Stimulated activated CD8-positive, alpha-beta memory T cell treated with anti-CD3 and anti-CD28 coated beads, Interleukin-12 subunit alpha, Interleukin-12 subunit beta, amount 100 ng/mL, for 24 hours (primary cell): Measurements from ENCODE around the gene KCNJ18.
"Not testable (repeated sequence)": the region's sequence is repeated elsewhere in the genome, so short reads cannot be mapped to it uniquely, and the experiment has no call there.

ENCODE experiments used
- DNase-seq: peaks from one replicate; pipeline ENCODE4 v3.0.0-alpha.2; 2020; ENCODE audit errors: extremely low read depth

KCNJ18 gene

GRCh38 chr17:21691883-21692703 lies at the start of gene KCNJ18:
TSS of gene KCNJ18 (plus strand) at chr17:21692523. CDS start at chr17:21702787, 10,264 bp downstream.
- DNase-seq: not testable (repeated sequence)

DNA sequence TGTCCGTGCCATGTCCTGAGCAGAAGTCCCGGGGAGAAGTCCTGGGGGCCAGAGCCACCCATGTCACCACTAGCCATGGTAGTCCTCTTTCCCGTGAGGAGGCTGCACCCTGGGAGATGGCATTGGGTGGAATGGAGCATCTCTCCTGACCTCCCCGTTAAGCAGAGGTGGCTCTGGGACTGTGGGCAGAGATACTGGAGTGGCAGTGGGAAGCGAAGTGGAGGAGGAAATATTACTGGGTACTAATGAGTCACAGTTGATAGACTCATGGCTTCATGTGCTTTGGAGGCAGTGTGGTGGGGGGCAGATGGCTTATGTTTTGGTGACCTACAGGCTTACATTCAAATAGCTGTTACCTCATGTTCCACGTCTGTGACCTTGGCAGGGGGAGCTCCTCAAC lies 44.2 kb upstream of the KCNJ18 start:
- not testable (repeated sequence) for DNase-seq

GRCh38 chr17:21650043-21650442 lies 42.3 kb upstream of the KCNJ18 start:
- DNase-seq: not testable (repeated sequence)

DNA sequence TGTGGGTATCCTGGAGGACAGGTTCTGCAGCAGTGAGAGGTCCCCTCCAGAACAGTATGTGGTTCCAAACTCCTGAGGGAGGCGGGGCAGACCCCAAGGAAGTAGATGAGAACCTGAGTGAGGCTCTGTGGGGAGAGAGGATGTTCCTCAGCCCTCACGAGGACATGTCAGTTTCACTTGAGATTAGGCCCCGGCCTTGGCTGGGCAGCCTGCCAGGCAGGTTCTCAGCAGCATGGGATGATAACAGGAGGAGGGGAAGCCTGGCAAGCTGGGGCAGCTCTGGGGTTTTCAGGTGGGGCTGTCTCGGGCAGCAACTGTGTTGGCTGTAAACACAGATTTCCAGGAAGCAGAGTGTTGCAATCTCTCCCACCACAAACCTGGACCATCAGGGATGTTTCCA lies 40.3 kb upstream of the KCNJ18 start:
- DNase-seq: not testable (repeated sequence)

DNA sequence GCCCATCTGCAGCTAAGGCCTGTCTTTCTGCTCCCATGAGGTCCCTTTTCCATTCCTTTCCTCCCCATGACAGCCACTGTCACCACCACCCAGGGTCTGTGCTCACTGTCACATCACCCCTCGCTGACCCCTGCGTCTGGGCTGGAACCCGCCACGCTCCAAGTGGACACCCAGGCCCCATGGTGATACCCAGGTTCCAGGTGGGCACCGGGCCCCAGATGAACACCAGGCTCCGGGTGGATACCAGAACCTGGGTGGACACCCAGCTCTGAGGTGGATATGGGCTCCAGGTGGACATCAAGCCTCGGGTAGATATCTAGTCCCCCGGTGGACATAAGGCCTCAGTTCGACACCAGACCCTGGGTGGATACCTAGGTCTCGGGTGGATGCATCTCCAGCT lies 39.1 kb upstream of the KCNJ18 start:
- not testable (repeated sequence) for DNase-seq

GRCh38 chr17:21656518-21657309 lies 35.6 kb upstream of the KCNJ18 start:
- not testable (repeated sequence) for DNase-seq

- DNase-seq: not testable (repeated sequence)
Observed at GRCh38 chr17:21659635-21660034, 32.7 kb upstream of the KCNJ18 start.

GRCh38 chr17:21661455-21661854 lies 30.9 kb upstream of the KCNJ18 start:
- DNase-seq: not testable (repeated sequence)

- DNase-seq: not testable (repeated sequence)
Observed at GRCh38 chr17:21663166-21663565, 29.2 kb upstream of the KCNJ18 start.

DNA sequence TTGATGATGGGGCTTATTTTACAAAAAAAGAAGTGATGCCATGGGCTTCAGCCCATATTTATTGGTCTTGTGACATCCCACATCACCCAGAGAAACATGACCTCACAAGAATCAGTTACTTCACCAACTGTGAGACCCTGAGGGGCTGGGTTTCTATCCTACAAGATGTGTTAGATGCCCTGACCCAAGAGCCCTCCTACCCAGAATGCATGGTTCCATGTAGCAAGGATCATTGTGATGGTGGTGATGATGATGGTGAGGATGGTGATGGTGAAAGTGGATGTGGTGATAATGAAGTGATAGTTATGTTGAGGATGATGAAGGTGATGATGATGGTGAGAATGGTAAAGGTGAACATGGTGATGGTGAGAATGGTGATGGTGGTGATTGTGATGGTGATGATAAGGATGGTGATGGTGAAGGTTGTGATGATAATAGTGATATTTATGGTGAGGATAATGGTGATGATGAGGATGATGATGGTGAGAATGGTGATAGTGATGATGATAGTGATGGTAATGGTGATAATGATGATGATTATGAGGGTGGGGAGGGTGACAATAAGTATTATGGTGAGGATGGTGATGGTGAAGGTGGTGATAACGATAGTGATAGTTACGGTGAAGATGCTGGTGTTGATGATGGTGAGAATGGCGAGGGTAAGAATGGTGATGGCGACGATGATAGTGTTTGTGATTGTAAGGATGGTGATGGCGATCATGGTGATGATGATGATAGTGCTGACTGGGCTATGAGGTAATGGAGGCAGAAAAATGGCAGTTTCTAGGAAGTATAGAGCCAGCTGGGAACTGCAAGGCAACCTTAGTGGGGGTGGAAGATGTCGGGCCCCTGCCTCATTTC lies 28.5 kb upstream of the KCNJ18 start:
- not testable (repeated sequence) for DNase-seq

DNA sequence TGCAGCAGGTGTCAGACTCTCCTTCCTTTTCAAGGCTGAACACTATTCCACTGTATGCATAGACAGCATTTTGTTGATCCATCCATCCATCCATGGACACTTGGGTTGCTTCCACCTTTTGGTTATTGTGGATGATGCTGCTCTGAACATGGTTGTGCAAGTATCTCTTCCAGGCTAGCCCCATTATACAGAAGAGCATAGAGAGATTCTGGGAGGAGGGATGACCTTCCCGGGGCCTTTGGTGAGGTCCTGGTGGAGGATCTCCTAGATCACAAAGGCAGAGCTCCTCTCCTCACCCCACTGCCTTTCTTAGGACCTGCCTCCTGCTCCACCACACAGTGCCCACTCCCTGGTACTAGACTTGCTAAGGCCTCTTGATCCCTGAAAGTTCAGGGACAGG lies 27.2 kb upstream of the KCNJ18 start:
- DNase-seq: not testable (repeated sequence)

GRCh38 chr17:21665935-21666493 lies 26.3 kb upstream of the KCNJ18 start:
- DNase-seq: not testable (repeated sequence)

GRCh38 chr17:21666711-21667412 lies 25.5 kb upstream of the KCNJ18 start:
- not testable (repeated sequence) for DNase-seq

DNA sequence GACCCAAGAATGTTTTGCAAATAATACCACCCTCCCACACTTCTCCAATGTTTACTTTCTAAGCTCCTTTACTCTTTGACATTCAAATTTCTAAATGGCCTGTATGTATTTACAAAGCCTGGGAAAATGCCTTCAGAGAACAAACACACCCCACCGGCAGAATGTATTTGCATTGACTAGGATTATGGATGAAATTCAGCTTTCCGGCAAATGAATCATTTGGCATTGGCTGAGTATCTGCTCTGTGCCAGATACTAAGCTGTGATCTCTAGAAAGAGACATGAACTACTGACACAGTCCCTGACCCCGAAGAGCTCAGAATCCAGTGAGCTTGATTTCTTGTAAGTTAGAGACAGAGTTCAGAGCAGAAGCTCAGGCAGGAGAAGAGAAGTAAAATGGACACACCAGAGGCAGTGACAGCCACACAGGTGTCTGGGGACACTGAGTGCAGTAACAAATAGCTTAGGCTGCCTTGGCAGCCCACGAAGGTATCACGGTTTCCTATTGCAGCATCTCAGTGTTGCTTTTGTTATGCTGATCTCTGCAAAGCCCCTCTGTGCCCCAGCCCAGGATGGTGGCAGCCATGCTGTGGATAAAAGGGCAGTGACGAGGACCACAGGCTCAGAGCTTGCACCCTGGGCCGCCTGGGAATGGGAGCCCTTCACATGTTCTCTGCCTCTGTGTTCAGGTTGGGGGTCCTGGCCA lies 24.8 kb upstream of the KCNJ18 start:
- not testable (repeated sequence) for DNase-seq

GRCh38 chr17:21668118-21668488 lies 24.2 kb upstream of the KCNJ18 start:
- DNase-seq: not testable (repeated sequence)

GRCh38 chr17:21668746-21669508 lies 23.4 kb upstream of the KCNJ18 start:
- DNase-seq: not testable (repeated sequence)

DNA sequence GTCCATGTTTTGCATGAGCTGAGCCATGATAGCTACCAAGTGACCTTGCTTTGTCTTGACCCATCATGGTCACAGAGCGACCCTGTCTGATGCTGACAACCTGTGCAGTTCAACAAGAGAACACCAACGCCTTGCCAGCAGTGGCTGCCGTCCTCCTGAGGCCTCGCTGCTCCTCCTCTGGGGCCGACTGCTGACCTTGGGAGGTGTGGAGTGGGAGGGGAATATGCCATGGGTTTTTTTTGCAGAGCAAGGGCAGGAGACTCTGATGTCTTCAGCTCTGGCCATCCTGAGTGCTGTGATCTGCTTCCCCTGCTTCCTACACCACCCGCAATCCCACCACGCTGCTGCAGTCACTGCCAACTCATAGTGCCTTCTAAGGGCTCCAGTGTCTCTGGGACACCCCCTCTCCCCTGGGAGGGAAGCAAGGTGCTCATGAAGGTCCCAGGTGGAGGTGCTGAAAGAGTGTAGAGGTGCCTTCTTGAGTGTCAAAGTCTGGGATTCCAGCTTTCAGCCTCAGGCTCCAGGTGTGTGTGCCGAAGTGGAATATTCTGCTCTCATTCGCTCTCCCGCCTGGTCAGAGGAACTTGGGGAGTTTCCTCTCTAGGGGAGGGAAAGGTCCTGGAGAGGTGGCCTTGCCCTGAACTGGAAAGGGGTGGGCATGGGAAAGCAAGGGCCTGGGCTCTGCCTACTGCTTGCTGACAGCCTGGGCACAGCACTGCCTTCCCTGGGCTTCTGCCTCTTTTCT lies 22.5 kb upstream of the KCNJ18 start:
- not testable (repeated sequence) for DNase-seq

GRCh38 chr17:21670361-21671155 lies 21.8 kb upstream of the KCNJ18 start:
- DNase-seq: not testable (repeated sequence)
